ENCODE data around the gene LACTB. TPM values are rescaled to one million over a fixed set of nuclear protein-coding genes. Genes with fewer than 3 reads are reported as not detected.

LACTB gene
- total and polyA plus RNA-seq, 3 experiments from 2014 or later, result 9.7 to 31.7 (median 30.0) TPM

DNA sequence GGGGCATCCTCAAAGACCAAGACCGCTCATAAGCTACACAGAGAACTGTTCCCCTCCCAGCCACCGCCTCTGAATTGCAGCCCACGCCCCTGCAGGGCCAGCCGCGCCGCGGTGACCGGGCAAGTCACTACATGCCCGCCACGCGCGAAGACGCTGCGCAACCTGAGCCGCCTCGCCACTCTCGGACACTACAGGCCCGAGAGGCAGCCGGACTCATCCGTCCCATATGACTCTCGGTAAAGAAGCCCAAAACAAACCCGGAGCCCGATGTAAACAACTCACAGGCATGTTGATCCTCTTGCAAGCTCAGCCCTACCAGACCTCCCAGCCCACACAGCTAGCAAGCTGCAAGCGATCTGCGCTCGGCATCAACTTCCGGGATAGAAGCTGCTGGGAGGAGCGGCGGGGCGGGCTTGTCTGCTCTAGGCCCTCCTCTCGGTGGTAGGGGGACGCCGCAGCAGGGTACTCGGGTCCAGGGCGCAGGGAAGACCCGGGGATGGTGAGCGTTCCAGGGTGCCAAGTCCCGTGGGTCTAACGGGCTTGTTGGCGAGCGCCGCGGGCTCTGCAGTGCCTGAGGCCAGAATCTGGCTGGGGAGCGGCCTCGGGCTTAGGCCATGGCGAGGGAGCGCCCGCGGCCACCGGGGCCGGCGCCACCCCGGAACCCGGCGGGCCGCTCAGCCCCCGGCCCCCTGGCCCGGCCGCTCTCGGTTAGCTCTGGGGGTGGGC is 35.6 kb downstream of the LACTB start, which contains the start of gene RPS27L:
RPS27L (minus strand) TSS at position 360 of the 726 bp plus-strand sequence; CDS start at position 288, 72 bp downstream.
- Mint-ChIP-seq H3K27ac (peak within 1 kb of the TSS; percentile 91 to 97 (median 96)), H3K36me3 (peaks cover 0 to 36% (median 2%) of the 10 kb centered on the region in 3 donors)
- POLR2A ChIA-PET, result interaction anchor here (0.6 to 2.4 kb wide), 13 partner anchors 9 to 444 kb away, joined by 3 to 20 read pairs (median 4); partner anchors contain the start of genes APH1B and RAB8B

DNA sequence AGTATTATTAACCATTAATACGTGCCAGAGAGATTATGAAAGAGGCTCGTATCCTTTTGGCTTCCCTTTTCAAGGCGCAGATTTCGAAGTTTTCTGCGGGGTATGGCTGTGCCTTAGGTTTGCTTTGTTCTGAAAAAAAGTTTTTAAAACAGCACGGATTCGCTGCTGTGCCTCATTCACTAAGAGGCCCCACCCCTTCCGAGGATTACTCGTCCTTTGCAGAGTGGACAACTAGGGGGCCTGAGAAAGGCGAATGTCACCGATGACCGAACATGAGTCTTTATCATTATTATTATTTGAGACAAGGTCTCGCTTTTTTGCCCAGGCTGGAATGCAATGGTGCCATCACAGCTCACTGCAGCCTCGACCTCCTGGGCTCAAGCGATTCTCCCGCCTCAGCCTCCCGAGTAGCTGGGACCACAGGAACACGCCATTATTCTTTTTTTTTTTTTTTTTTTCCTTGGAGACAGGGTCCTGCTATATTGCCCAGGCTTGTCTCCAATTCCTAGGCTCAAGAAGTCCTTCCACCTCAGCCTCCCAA is 36.3 kb downstream of the LACTB start:
- Histone ChIP-seq H3K27ac (ENCODE audit: low read depth, low read length) (peak overlapping the region; percentile 82), H3K4me1 (ENCODE audit: insufficient read depth, low read length) (peaks cover 19% of the 10 kb centered on the region), H3K4me3 (ENCODE audit: low read length) (peak overlapping the region; percentile 83), H3K27me3 (ENCODE audit: insufficient read depth, low read length, poor library complexity, severe bottlenecking) (no peaks in the 10 kb centered on the region), H3K36me3 (ENCODE audit: insufficient read depth, low read length) (no peaks in the 10 kb centered on the region), H3K9me3 (ENCODE audit: low read length) (no peaks in the 10 kb centered on the region)
- no peaks in the 10 kb centered on the region for H3K27me3 Mint-ChIP-seq
- H3K4me1 Mint-ChIP-seq, result peaks cover 18 to 33% (median 31%) of the 10 kb centered on the region in 3 donors
- DNase-seq, result peak in 2 of 5 donors; percentile 5 to 27
- peak overlapping the region; percentile 89 to 100 (median 98) for H3K4me3 Mint-ChIP-seq
- ChIA-PET POLR2A (interaction anchor here (0.6 to 2.4 kb wide), 12 partner anchors 8 to 122 kb away, joined by 3 to 20 read pairs (median 4); partner anchors contain the start of genes APH1B and RAB8B), CTCF (interaction anchor here (0.5 to 1.7 kb wide), 9 partner anchors 10 to 245 kb away, joined by 3 to 6 read pairs (median 3); no protein-coding TSS in a partner anchor)
- H3K36me3 Mint-ChIP-seq, result peaks cover 0 to 32% (median 2%) of the 10 kb centered on the region in 3 donors
- peak overlapping the region; percentile 63 to 94 (median 90) for H3K27ac Mint-ChIP-seq
- H3K9me3 Mint-ChIP-seq, result no peaks in the 10 kb centered on the region

More for the DNA sequence above, 35.6 kb downstream of the LACTB start, which contains the start of gene RPS27L:
- peak; percentile 73 to 91 (median 83) for DNase-seq
- Histone ChIP-seq H3K4me3 (ENCODE audit: low read length) (peak within 1 kb of the TSS; percentile 83), H3K9me3 (ENCODE audit: low read length) (no peaks in the 10 kb centered on the region), H3K4me1 (ENCODE audit: insufficient read depth, low read length) (peaks cover 19% of the 10 kb centered on the region), H3K27ac (ENCODE audit: low read depth, low read length) (peak within 1 kb of the TSS; percentile 82), H3K27me3 (ENCODE audit: insufficient read depth, low read length, poor library complexity, severe bottlenecking) (no peaks in the 10 kb centered on the region), H3K36me3 (ENCODE audit: insufficient read depth, low read length) (peaks cover 3% of the 10 kb centered on the region)
- CTCF ChIA-PET, result interaction anchor here (0.5 to 1.7 kb wide), 13 partner anchors 11 to 245 kb away, joined by 3 to 6 read pairs (median 3); no protein-coding TSS in a partner anchor
- H3K9me3 Mint-ChIP-seq, result no peaks in the 10 kb centered on the region
- no peaks in the 10 kb centered on the region for H3K27me3 Mint-ChIP-seq
- peaks cover 18 to 37% (median 31%) of the 10 kb centered on the region in 3 donors for H3K4me1 Mint-ChIP-seq
- peak within 1 kb of the TSS; percentile 98 to 100 (median 100) for H3K4me3 Mint-ChIP-seq

- no peaks in the 10 kb centered on the region for H3K27me3 Mint-ChIP-seq
- no peak for DNase-seq
- ChIA-PET POLR2A (no interaction called here), CTCF (no interaction called here)
- Histone ChIP-seq H3K27me3 (ENCODE audit: insufficient read depth, low read length, poor library complexity, severe bottlenecking) (no peaks in the 10 kb centered on the region), H3K4me1 (ENCODE audit: insufficient read depth, low read length) (peaks cover 13% of the 10 kb centered on the region), H3K27ac (ENCODE audit: low read depth, low read length) (no peak overlapping the region), H3K4me3 (ENCODE audit: low read length) (no peak overlapping the region), H3K9me3 (ENCODE audit: low read length) (no peaks in the 10 kb centered on the region), H3K36me3 (ENCODE audit: insufficient read depth, low read length) (no peaks in the 10 kb centered on the region)
- H3K36me3 Mint-ChIP-seq, result peaks cover 0 to 16% (median 0%) of the 10 kb centered on the region in 3 donors
- no peak overlapping the region for H3K27ac Mint-ChIP-seq
- no peaks in the 10 kb centered on the region for H3K9me3 Mint-ChIP-seq
- peak overlapping the region in 1 of 7 donors; percentile 46 for H3K4me3 Mint-ChIP-seq
- peaks cover 8 to 16% (median 14%) of the 10 kb centered on the region in 3 donors for H3K4me1 Mint-ChIP-seq
Observed at GRCh38 chr15:63160638-63161037, 39.0 kb downstream of the LACTB start.

DNA sequence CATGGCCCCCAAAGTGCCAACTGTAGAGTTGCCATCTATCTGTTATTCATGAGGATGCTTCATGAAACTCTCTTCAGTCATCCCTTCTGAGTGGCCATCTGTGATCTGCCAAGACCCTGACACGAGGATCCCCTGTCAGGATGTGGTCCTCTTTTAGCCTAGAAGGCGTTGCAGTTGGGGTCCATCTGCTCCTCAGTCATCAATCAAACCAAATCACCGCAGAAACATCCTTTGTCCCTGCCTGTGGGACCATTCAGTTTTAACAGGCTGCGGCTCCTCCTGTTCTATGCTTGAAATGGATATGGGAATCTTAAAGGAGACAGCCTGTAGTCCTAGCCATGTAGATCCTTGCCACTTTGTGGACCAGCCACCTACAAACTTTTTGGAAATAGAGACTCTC is 41.6 kb downstream of the LACTB start:
- Mint-ChIP-seq H3K27me3 (no peaks in the 10 kb centered on the region), H3K36me3 (no peaks in the 10 kb centered on the region), H3K27ac (no peak overlapping the region), H3K4me1 (peaks cover 2 to 6% (median 5%) of the 10 kb centered on the region in 3 donors), H3K9me3 (no peaks in the 10 kb centered on the region), H3K4me3 (no peak overlapping the region)
- no peak overlapping the region for H3K27ac ChIP-seq (ENCODE audit: low read depth, low read length)
- peaks cover 3% of the 10 kb centered on the region for H3K4me1 ChIP-seq (ENCODE audit: insufficient read depth, low read length)
- no peaks in the 10 kb centered on the region for H3K9me3 ChIP-seq (ENCODE audit: low read length)
- ChIA-PET CTCF (no interaction called here), POLR2A (no interaction called here)
- H3K27me3 ChIP-seq (ENCODE audit: insufficient read depth, low read length, poor library complexity, severe bottlenecking), result no peaks in the 10 kb centered on the region
- DNase-seq, result no peak
- no peak overlapping the region for H3K4me3 ChIP-seq (ENCODE audit: low read length)
- H3K36me3 ChIP-seq (ENCODE audit: insufficient read depth, low read length), result no peaks in the 10 kb centered on the region

- Histone ChIP-seq H3K27ac (ENCODE audit: low read depth, low read length) (no peak overlapping the region), H3K36me3 (ENCODE audit: insufficient read depth, low read length) (no peaks in the 10 kb centered on the region), H3K9me3 (ENCODE audit: low read length) (no peaks in the 10 kb centered on the region), H3K27me3 (ENCODE audit: insufficient read depth, low read length, poor library complexity, severe bottlenecking) (no peaks in the 10 kb centered on the region), H3K4me1 (ENCODE audit: insufficient read depth, low read length) (no peaks in the 10 kb centered on the region), H3K4me3 (ENCODE audit: low read length) (no peak overlapping the region)
- ChIA-PET POLR2A (no interaction called here), CTCF (interaction anchor here (1.0 to 2.0 kb wide), 8 partner anchors 10 to 237 kb away, joined by 3 to 6 read pairs (median 4); no protein-coding TSS in a partner anchor)
- no peak overlapping the region for H3K4me3 Mint-ChIP-seq
- no peaks in the 10 kb centered on the region for H3K36me3 Mint-ChIP-seq
- no peak for DNase-seq
- H3K27me3 Mint-ChIP-seq, result no peaks in the 10 kb centered on the region
- no peaks in the 10 kb centered on the region for H3K9me3 Mint-ChIP-seq
- peaks cover 2 to 5% (median 4%) of the 10 kb centered on the region in 3 donors for H3K4me1 Mint-ChIP-seq
- H3K27ac Mint-ChIP-seq, result no peak overlapping the region
Observed at GRCh38 chr15:63165166-63165859, 43.7 kb downstream of the LACTB start.

DNA sequence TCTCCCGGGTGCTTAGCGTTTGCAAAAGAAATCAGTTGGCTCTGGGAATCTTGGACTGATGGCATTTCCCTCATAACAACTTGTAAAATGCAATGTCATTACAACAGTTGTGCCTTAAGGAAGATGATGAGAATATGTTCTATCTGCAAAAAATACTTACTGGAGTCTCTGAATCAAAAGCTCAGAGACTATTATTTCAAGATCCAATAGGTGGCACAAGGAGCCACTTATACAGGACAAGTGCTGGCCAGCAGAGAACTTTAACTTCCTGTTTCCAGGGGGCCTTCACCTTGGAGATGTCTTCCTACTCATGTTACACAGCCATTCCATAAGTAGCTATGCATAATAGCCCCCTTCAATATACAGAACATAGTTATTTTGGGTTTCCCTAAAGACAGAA is 44.6 kb downstream of the LACTB start:
- Histone ChIP-seq H3K4me3 (ENCODE audit: low read length) (no peak overlapping the region), H3K9me3 (ENCODE audit: low read length) (no peaks in the 10 kb centered on the region), H3K27me3 (ENCODE audit: insufficient read depth, low read length, poor library complexity, severe bottlenecking) (no peaks in the 10 kb centered on the region), H3K36me3 (ENCODE audit: insufficient read depth, low read length) (no peaks in the 10 kb centered on the region), H3K27ac (ENCODE audit: low read depth, low read length) (no peak overlapping the region), H3K4me1 (ENCODE audit: insufficient read depth, low read length) (no peaks in the 10 kb centered on the region)
- H3K27ac Mint-ChIP-seq, result peak overlapping the region in 1 of 8 donors; percentile 23
- H3K4me3 Mint-ChIP-seq, result no peak overlapping the region
- no peak for DNase-seq
- CTCF ChIA-PET, result interaction anchor here (0.9 to 2.0 kb wide), 10 partner anchors 9 to 236 kb away, joined by 3 to 7 read pairs (median 4); no protein-coding TSS in a partner anchor
- POLR2A ChIA-PET, result interaction anchor here (1.0 kb wide), 1 partner anchor 9 kb away, joined by 3 read pairs; the partner anchor contains the start of gene RPS27L
- H3K4me1 Mint-ChIP-seq, result peaks cover 0 to 5% (median 2%) of the 10 kb centered on the region in 3 donors
- no peaks in the 10 kb centered on the region for H3K27me3 Mint-ChIP-seq
- H3K9me3 Mint-ChIP-seq, result no peaks in the 10 kb centered on the region
- H3K36me3 Mint-ChIP-seq, result no peaks in the 10 kb centered on the region

DNA sequence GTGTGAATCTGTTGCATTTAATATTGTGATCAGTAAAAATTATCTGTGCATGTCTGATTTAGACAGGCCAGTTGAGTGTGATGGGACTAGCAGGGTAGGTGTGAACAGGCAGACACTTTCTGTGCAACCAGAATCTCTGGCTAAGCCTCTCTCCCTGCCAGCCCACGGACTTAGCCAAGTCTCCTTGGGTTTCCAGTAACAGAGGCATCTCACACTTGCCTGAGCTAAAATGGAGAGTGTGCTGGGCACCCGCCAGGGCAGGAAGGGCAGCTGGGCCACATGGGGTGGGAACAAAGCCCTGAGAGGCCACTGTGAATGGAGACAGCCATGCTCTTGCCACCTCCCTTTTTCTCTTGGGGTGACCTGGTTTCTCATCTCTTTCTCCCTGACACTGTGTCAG is 48.1 kb downstream of the LACTB start:
- peaks cover 0 to 5% (median 2%) of the 10 kb centered on the region in 3 donors for H3K4me1 Mint-ChIP-seq
- no peaks in the 10 kb centered on the region for H3K27me3 ChIP-seq (ENCODE audit: insufficient read depth, low read length, poor library complexity, severe bottlenecking)
- peak overlapping the region in 1 of 8 donors; percentile 72 for H3K27ac Mint-ChIP-seq
- ChIA-PET CTCF (no interaction called here), POLR2A (no interaction called here)
- H3K9me3 ChIP-seq (ENCODE audit: low read length), result no peaks in the 10 kb centered on the region
- no peak overlapping the region for H3K4me3 Mint-ChIP-seq
- H3K36me3 ChIP-seq (ENCODE audit: insufficient read depth, low read length), result no peaks in the 10 kb centered on the region
- H3K36me3 Mint-ChIP-seq, result no peaks in the 10 kb centered on the region
- no peaks in the 10 kb centered on the region for H3K4me1 ChIP-seq (ENCODE audit: insufficient read depth, low read length)
- no peak overlapping the region for H3K27ac ChIP-seq (ENCODE audit: low read depth, low read length)
- DNase-seq, result no peak
- H3K27me3 Mint-ChIP-seq, result no peaks in the 10 kb centered on the region
- H3K9me3 Mint-ChIP-seq, result no peaks in the 10 kb centered on the region
- no peak overlapping the region for H3K4me3 ChIP-seq (ENCODE audit: low read length)
